ENCODE results near the gene MTHFD1L.

Gene MTHFD1L

GRCh38 chr6:151093706-151094105, 228.2 kb downstream of the MTHFD1L start:
- DNase-seq (ENCODE audit: low read depth, low spot score) = no peak
- H3K4me3 ChIP-seq = no peak overlapping the region
- TF ChIP-seq POLR2AphosphoS5 (IDR thresholded peaks at IDR 0.05; ENCODE audit: borderline replicate concordance, low read depth, low read length) (no peak), EZH2 (IDR thresholded peaks at IDR 0.05) (no peak), FOXP2 (optimal IDR thresholded peaks at IDR 0.05; ENCODE audit: control extremely low read depth, extremely low read length, insufficient read depth) (no peak)
- H3K36me3 ChIP-seq (ENCODE audit: insufficient read depth, low read length) = peaks cover 9% of the 10 kb centered on the region; the same call in 1 of the 2 replicates
- no peaks in the 10 kb centered on the region for H3K9me3 ChIP-seq (ENCODE audit: low read depth, low read length)
- no peak overlapping the region for H3K27ac ChIP-seq
- no peak overlapping the region for H3K9ac ChIP-seq (ENCODE audit: insufficient read length)

- Histone ChIP-seq H3K9ac (ENCODE audit: insufficient read length) (no peak overlapping the region), H3K9me3 (ENCODE audit: low read depth, low read length) (no peaks in the 10 kb centered on the region), H3K36me3 (ENCODE audit: insufficient read depth, low read length) (peaks cover 9% of the 10 kb centered on the region; the same call in 1 of the 2 replicates), H3K27ac (no peak overlapping the region), H3K4me3 (no peak overlapping the region)
- DNase-seq (ENCODE audit: low read depth, low spot score) = no peak
- TF ChIP-seq POLR2AphosphoS5 (IDR thresholded peaks at IDR 0.05; ENCODE audit: borderline replicate concordance, low read depth, low read length) (no peak), EZH2 (IDR thresholded peaks at IDR 0.05) (no peak), FOXP2 (optimal IDR thresholded peaks at IDR 0.05; ENCODE audit: control extremely low read depth, extremely low read length, insufficient read depth) (no peak)
Observed at GRCh38 chr6:151095538-151096254, 230.2 kb downstream of the MTHFD1L start.

- no peak for TF ChIP-seq POLR2AphosphoS5 (IDR thresholded peaks at IDR 0.05; ENCODE audit: borderline replicate concordance, low read depth, low read length)
- TF ChIP-seq EZH2 (IDR thresholded peaks at IDR 0.05) = no peak
- no peak for TF ChIP-seq FOXP2 (optimal IDR thresholded peaks at IDR 0.05; ENCODE audit: control extremely low read depth, extremely low read length, insufficient read depth)
- Histone ChIP-seq H3K9ac (ENCODE audit: insufficient read length) (no peak overlapping the region), H3K4me3 (no peak overlapping the region), H3K9me3 (ENCODE audit: low read depth, low read length) (no peaks in the 10 kb centered on the region), H3K36me3 (ENCODE audit: insufficient read depth, low read length) (peaks cover 9% of the 10 kb centered on the region; the same call in 1 of the 2 replicates), H3K27ac (no peak overlapping the region)
- DNase-seq (ENCODE audit: low read depth, low spot score) = no peak
Observed at GRCh38 chr6:151096255-151096612, 230.7 kb downstream of the MTHFD1L start.

GRCh38 chr6:151096691-151097606, 231.4 kb downstream of the MTHFD1L start:
- no peak overlapping the region for H3K27ac ChIP-seq
- TF ChIP-seq EZH2 (IDR thresholded peaks at IDR 0.05) (no peak), FOXP2 (optimal IDR thresholded peaks at IDR 0.05; ENCODE audit: control extremely low read depth, extremely low read length, insufficient read depth) (no peak), POLR2AphosphoS5 (IDR thresholded peaks at IDR 0.05; ENCODE audit: borderline replicate concordance, low read depth, low read length) (no peak)
- H3K9ac ChIP-seq (ENCODE audit: insufficient read length) = no peak overlapping the region
- H3K36me3 ChIP-seq (ENCODE audit: insufficient read depth, low read length) = peaks cover 15% of the 10 kb centered on the region
- no peak for DNase-seq (ENCODE audit: low read depth, low spot score)
- no peak overlapping the region for H3K4me3 ChIP-seq
- no peaks in the 10 kb centered on the region for H3K9me3 ChIP-seq (ENCODE audit: low read depth, low read length)

GRCh38 chr6:151098166-151098565, 232.7 kb downstream of the MTHFD1L start:
- Histone ChIP-seq H3K9ac (ENCODE audit: insufficient read length) (no peak overlapping the region), H3K36me3 (ENCODE audit: insufficient read depth, low read length) (peaks cover 16% of the 10 kb centered on the region), H3K27ac (no peak overlapping the region), H3K4me3 (no peak overlapping the region), H3K9me3 (ENCODE audit: low read depth, low read length) (no peaks in the 10 kb centered on the region)
- TF ChIP-seq EZH2 (IDR thresholded peaks at IDR 0.05) (no peak), POLR2AphosphoS5 (IDR thresholded peaks at IDR 0.05; ENCODE audit: borderline replicate concordance, low read depth, low read length) (no peak), FOXP2 (optimal IDR thresholded peaks at IDR 0.05; ENCODE audit: control extremely low read depth, extremely low read length, insufficient read depth) (no peak)
- no peak for DNase-seq (ENCODE audit: low read depth, low spot score)

- TF ChIP-seq FOXP2 (optimal IDR thresholded peaks at IDR 0.05; ENCODE audit: control extremely low read depth, extremely low read length, insufficient read depth) = no peak
- TF ChIP-seq POLR2AphosphoS5 (IDR thresholded peaks at IDR 0.05; ENCODE audit: borderline replicate concordance, low read depth, low read length) = no peak
- TF ChIP-seq EZH2 (IDR thresholded peaks at IDR 0.05) = no peak
- DNase-seq (ENCODE audit: low read depth, low spot score) = no peak
- H3K27ac ChIP-seq = no peak overlapping the region
- H3K9ac ChIP-seq (ENCODE audit: insufficient read length) = no peak overlapping the region
- no peaks in the 10 kb centered on the region for H3K9me3 ChIP-seq (ENCODE audit: low read depth, low read length)
- H3K36me3 ChIP-seq (ENCODE audit: insufficient read depth, low read length) = peaks cover 12% of the 10 kb centered on the region
- no peak overlapping the region for H3K4me3 ChIP-seq
Observed at GRCh38 chr6:151100326-151100725, 234.8 kb downstream of the MTHFD1L start.

- no peak for TF ChIP-seq POLR2AphosphoS5 (IDR thresholded peaks at IDR 0.05; ENCODE audit: borderline replicate concordance, low read depth, low read length)
- no peak for TF ChIP-seq EZH2 (IDR thresholded peaks at IDR 0.05)
- TF ChIP-seq FOXP2 (optimal IDR thresholded peaks at IDR 0.05; ENCODE audit: control extremely low read depth, extremely low read length, insufficient read depth) = no peak
- Histone ChIP-seq H3K4me3 (no peak overlapping the region), H3K27ac (no peak overlapping the region), H3K36me3 (ENCODE audit: insufficient read depth, low read length) (peaks cover 12% of the 10 kb centered on the region), H3K9ac (ENCODE audit: insufficient read length) (no peak overlapping the region), H3K9me3 (ENCODE audit: low read depth, low read length) (no peaks in the 10 kb centered on the region)
- DNase-seq (ENCODE audit: low read depth, low spot score) = no peak
Observed at GRCh38 chr6:151101161-151101815, 235.8 kb downstream of the MTHFD1L start.
